NOMO-1 treated with dmso at 0.1 percent for 144 hours (cell line): ENCODE results near the gene PCDHGA8.
"Not testable (repeated sequence)": the region's sequence is repeated elsewhere in the genome, so short reads cannot be mapped to it uniquely, and the experiment has no call there.

Source experiments
- DNase-seq: peaks from one replicate; lab custom pipeline; 2025; ENCODE audit not compliant: unreplicated experiment; lab: John Stamatoyannopoulos, UW

The PCDHGA8 gene

GRCh38 chr5:141369994-141370848 lies 22.2 kb upstream of the PCDHGA8 start, which contains the start of gene PCDHGB3:
Gene PCDHGB3 (plus strand): TSS chr5:141370242. CDS start chr5:141370395, 153 bp downstream.
- DNase-seq = peak; percentile 15

- no peak for DNase-seq
These were observed 20.6 kb upstream of the PCDHGA8 start for GRCh38 chr5:141371572-141372475.

- no peak for DNase-seq
These were observed 18.6 kb upstream of the PCDHGA8 start, which contains the start of gene PCDHGA6 for GRCh38 chr5:141373673-141374317. Gene PCDHGA6 (plus strand): TSS chr5:141373891. CDS start chr5:141374084, 193 bp downstream.

GRCh38 chr5:141374627-141375026 lies 17.8 kb upstream of the PCDHGA8 start:
- DNase-seq = no peak

- DNase-seq = not testable (repeated sequence)
These were observed 16.8 kb upstream of the PCDHGA8 start for GRCh38 chr5:141375444-141376155.

GRCh38 chr5:141382469-141383294 lies 9.8 kb upstream of the PCDHGA8 start, which contains the start of gene PCDHGA7:
Gene PCDHGA7 (plus strand): TSS chr5:141382742. CDS start chr5:141382900, 158 bp downstream.
- DNase-seq = no peak

- DNase-seq = no peak
These were observed 9.1 kb upstream of the PCDHGA8 start for GRCh38 chr5:141383345-141383744.

- DNase-seq = no peak
These were observed 7.8 kb upstream of the PCDHGA8 start for GRCh38 chr5:141384471-141385267.

GRCh38 chr5:141387557-141388311 lies 4.7 kb upstream of the PCDHGA8 start, which contains the start of gene PCDHGB4:
Gene PCDHGB4 (plus strand): TSS chr5:141387698. CDS start chr5:141387885, 187 bp downstream.
- DNase-seq = not testable (repeated sequence)

- no peak for DNase-seq
These were observed 3.8 kb upstream of the PCDHGA8 start for GRCh38 chr5:141388661-141389060.

GRCh38 chr5:141389153-141390042 lies 3.0 kb upstream of the PCDHGA8 start:
- DNase-seq = no peak

- no peak for DNase-seq
These were observed 834 bp downstream of the PCDHGA8 start for GRCh38 chr5:141393267-141393666.

- DNase-seq = not testable (repeated sequence)
These were observed 2.2 kb downstream of the PCDHGA8 start for GRCh38 chr5:141394401-141395187.

GRCh38 chr5:141397756-141398551 lies 5.5 kb downstream of the PCDHGA8 start, which contains the start of gene PCDHGB5:
Gene PCDHGB5 (plus strand): TSS chr5:141397947. CDS start chr5:141398128, 181 bp downstream.
- DNase-seq = not testable (repeated sequence)

- no peak for DNase-seq
These were observed 6.2 kb downstream of the PCDHGA8 start for GRCh38 chr5:141398608-141399007.
